Measurements from ENCODE around the gene PCED1B.

Gene PCED1B

GRCh38 chr12:47282206-47282605 lies 202.8 kb downstream of the PCED1B start:
- no peak for DNase-seq

All from NCI-H2171 treated with DMSO at 0.1 percent for 48 hours (cell line).